ENCODE data around the gene CYS1.
"Not testable (repeated sequence)": the region's sequence is repeated elsewhere in the genome, so short reads cannot be mapped to it uniquely, and the experiment has no call there.

Gene CYS1

DNA sequence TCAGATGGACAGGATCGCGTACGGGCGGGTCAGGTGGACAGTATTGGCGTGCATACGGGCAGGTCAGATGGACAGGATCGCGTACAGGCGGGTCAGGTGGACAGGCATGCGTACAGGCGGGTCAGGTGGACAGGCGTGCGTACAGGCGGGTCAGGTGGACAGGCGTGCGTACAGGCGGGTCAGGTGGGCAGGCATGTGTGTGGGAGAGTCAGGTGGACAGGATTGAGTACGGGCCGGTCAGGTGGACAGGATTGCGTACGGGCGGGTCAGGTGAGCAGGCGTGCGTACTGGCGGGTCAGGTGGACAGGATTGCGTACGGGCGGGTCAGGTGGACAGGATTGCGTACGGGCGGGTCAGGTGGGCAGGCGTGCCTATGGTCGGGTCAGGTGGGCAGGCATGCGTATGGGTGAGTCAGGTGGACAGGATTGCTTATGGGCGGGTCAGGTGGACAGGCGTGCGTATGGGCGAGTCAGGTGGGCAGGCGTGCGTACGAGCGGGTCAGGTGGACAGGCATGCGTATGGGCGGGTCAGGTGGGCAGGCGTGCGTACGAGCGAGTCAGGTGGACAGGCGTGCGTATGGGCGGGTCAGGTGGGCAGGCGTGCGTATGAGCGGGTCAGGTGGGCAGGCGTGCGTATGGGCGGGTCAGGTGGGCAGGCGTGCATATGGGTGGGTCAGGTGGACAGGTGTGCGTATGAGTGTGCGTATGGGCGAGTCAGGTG lies 68.4 kb downstream of the CYS1 start:
- DNase-seq = not testable (repeated sequence)

DNA sequence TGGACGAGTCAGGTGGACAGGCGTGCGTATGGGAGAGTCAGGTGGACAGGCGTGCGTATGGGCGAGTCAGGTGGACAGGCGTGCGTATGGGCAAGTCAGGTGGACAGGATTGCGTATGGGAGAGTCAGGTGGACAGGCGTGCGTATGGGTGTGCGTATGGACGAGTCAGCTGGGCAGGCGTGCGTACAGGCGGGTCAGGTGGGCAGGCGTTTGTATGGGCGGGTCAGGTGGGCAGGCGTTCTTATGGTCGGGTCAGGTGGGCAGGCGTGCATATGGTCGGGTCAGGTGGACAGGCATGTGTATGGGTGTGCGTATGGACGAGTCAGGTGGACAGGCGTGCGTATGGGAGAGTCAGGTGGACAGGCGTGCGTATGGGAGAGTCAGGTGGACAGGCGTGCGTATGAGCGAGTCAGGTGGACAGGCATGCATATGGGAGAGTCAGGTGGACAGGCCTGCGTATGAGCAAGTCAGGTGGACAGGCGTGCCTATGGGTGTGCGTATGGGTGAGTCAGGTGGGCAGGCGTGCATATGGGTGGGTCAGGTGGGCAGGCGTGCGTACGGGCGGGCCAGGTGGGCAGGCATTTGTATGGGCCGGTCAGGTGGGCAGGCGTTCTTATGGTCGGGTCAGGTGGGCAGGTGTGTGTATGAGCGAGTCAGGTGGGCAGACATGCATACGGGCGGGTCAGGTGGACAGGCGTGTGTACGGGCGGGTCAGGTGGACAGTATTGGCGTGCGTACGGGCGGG lies 69.2 kb downstream of the CYS1 start:
- not testable (repeated sequence) for DNase-seq

DNA sequence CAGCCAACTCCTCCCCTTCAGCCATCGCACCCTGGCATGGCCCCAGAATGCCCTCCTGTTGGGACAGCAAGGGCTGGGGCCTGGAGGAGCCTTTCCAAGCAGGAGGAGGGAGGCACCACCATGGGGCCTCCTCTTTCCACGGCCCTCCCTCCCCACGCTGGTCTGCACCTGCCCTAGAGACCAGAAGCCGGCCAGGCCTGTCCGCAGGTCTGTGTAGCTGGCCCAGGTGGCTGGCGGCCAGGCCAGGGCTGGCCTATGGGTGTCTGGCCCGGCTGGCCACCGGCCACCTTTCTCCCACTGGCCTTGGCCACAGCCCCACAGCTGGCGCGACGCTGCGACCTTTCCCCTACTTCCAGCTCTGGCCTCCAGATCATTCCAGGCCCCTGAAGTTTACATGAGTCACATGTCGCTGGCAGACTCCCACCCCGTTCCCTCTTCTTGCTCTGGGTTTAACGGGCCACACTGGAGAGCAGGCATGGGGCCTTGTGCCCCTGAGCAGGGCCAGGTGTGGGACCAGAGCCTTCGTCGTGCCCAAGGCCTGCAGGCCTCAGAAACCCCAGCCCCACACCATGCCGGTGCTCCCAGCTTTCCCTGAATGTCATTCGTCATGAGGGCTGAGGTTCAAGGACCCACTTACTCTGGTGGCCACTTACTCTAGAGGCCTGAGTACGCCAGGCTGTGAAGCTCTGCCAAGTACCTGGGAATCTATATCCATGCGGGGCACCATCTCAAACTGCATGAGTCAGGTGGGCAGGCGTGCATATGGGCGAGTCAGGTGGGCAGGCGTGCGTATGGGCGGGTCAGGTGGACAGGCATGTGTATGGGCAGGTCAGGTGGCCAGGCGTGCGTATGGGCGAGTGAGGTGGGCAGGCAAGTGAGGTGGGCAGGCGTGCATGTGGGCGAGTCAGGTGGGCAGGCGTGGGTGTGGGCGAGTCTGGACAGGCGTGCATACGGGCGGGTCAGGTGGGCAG lies 70.1 kb downstream of the CYS1 start:
- no peak for DNase-seq

DNA sequence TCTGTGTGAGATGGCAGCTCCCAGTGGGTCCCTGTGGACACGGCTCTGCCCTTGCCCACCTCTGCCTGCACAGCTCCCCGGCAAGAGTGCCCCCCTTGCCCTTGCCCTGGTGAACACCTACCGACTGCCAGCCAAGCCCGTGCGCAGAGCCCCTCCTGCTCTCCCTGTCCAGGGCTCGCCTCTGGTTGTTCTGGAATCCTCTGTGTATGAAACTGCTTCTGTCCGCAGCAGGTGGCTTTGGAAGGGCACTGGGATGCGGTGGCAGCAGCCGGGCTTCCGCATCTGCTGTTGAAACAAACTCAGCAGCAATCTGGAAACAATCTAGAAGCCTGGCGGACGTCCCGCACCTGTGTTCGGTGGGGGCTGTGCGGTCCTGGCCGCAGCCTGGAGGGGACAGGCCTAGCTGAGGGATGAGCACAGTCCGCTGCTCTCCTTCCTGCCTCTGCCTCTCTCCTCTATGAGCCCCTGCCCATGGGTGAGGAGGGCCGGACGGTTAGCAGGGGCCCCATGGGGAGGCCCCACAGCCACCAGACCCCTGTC lies 70.9 kb downstream of the CYS1 start:
- no peak for DNase-seq

DNA sequence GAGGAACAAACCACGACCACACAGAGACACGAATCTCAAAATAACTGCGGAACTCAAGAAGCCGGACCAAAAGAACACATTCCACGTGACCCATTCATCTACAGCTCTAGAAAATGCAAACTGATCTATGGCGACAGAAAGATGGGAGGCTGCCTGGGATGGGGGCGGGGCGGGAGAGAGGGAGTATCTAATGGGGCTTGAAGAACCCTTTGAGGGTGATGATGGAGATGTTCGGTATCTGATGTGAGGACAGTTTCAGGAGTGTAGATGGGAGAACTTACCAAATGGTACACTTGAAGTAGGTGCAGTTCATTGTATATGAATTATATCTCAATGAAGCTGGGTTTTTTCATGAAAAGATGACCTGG lies 71.4 kb downstream of the CYS1 start:
- no peak for DNase-seq

DNA sequence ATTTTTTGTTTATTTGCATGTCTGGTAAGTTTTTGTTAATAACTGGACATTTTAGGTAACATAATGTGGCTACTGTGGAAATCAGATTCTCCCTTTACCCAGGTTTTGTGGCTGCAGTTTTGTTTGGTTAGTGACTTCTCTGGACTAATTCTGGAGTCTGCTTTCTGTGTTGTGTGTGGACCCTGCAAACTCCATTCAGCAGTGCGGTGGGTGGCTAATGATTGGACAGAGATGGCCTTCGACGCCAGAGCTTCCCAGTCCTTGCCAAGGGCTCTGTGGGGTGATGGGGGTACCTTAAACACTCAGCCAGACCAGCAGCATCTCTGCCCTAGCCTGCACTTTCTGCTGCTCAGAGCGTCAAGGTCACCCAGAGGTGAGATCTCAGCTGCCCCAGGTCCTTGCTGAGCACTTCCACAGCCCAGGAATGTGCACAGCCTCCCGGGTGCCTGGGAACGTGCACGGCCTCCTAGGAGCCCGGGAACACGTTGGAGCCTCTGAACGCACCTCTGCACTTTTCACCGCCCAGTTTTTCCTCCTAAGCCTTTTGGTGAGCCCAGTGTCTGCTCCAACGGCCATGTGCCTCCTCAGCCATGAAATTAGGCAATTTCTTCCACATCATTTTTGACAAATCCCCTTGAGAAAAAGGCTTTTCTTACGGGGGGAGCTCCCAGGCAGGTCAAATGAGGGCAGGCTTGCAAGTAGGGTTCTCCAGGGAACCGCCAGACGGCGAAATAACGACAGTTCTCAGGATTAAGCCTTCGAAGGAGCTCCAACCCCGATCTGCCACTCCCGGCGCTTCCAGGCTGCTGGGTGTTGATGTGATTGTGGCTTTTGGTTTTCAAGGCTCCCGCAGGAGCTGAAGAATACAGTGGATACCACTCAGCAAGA lies 72.0 kb downstream of the CYS1 start:
- DNase-seq = no peak

DNA sequence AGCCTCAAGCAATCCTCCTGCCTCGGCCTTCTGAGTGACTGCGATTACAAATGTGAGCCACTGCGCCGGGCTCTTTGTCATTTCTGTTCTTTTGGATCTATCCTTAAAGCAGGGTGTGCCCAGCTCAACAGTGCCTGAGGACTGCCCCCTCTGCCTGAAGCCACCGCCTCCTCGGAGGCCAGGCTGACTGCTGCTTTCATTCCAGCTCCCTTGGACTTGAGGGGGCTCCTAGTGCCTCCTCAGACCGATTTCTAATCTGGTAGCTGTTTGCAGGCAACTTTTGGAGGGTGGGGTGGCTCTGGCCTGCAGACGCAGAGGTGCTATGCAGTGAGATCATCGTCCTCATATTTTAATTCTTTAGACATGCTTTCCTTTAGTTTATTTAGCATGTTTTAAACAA lies 72.8 kb downstream of the CYS1 start:
- DNase-seq = no peak

Data from T-helper 1 cell (primary cell).